GM18526 (cell line): ENCODE results near the gene UBE2C.

Source experiments
- POLR2A ChIP-seq: IDR thresholded peaks from 3 replicates; pipeline ENCODE4 v1.6.1; 2011; ENCODE audit not compliant: insufficient read length; ENCODE audit errors: extremely low read depth

UBE2C gene

DNA sequence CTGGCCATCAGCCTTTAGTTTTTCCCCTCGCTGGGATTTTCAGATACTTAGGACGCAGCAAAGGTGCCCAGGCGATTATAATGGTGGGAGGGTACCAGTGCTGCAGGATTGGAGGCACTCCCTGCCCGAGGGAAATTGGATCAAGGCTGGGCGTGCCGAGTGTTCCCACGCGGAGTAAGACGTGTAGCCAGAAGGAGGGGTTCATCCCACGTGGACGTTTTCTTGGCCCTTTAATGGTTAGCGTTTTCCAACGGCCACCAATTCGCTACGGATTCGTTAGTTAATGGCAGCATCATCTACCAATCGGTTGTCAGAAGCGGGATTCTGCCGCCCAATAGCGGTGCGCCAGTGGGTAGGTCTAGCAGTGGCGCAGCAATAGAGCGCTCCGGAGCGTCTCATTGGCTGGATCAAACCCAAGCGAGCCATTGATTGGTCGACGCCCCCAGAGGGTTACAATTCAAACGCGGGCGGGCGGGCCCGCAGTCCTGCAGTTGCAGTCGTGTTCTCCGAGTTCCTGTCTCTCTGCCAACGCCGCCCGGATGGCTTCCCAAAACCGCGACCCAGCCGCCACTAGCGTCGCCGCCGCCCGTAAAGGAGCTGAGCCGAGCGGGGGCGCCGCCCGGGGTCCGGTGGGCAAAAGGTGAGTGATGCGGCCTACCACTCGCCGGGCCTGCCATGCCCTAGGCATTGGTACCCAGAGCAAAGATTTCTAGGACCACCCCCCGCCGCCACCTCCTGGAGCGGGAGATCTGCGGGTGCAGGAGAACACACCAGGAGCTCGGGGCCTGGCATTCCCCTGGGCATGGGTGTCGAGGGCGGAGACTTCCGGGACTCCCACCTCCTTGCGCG is at the start of gene UBE2C:
Gene UBE2C (plus strand): TSS at position 488 of the 849 bp plus-strand sequence. CDS start 52 bp downstream, at position 540.
- peak; percentile 73 for TF ChIP-seq POLR2A

DNA sequence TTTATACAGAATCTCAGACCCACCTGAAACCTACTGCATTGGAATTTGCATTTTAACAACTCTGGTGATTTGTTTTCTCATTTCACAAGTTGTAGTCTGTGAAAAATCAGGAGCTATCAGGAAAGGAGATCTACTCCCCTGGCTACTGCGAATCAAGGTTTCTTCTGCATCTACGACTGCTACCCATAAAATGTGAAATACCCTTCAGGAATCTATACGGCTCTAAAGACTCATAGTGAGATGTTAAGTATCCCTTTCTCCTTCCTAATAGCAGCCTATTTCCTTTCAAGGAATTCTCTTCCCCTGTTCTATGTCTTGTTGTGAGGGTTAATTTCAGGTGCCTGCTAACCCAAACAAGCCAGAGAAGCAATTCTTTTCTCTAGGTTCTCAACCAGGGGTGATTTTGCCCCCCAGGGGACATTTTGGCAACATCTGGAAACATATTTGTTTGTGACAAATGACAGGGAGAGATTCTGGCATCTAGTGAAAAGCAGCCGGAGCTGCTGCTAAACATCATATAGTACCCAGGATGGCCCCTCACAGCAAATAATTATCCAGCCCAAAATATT is 47.1 kb upstream of the UBE2C start:
- TF ChIP-seq POLR2A = no peak

DNA sequence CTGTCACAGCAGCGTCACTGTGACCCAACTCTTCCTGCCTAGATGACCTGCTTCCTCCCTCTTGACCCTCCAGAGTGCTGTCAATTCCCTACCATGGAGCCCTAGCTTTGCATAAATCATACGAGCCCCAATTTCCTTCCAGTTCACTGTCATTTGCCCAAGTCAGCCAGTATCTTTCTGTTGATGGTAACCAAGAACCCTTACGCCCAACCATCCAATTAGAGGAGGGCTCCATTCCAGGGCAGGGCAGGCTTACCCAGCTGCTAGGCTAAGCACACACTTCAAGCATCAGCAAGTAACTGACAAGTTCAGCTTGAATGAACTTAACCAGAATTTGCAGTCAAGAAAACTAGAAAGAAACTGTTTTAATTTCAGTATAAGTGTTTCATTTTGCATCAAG is 46.5 kb upstream of the UBE2C start:
- TF ChIP-seq POLR2A = no peak

- no peak for TF ChIP-seq POLR2A
Observed at GRCh38 chr20:45768479-45768878, 44.0 kb upstream of the UBE2C start.

DNA sequence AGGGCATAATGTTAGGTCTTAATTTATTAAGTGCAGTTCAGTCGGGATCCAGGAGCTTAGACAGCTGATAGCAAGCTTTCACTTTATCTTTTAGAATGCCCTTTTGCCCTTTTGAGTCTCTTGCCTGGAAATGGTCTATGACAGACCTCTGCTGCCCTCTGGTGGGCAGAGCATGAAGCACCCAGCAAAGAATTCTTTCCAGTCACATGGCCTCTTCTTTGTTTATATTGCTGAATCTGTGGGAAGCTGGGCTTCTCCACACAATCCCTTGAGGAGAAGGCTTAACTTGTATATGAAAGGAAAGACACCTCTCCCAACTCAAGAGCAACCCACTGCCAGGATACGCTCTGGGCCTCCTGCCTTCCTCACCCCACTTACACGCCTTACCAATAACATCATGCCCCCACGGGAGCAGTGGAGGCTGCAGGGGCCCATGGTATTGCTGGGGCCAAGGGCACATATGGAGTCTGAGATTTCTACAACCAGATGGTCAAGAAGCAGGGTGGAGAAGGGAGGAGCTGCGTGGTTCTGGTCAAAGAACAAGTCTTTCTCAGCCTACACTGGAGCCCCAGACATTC is 41.2 kb upstream of the UBE2C start:
- TF ChIP-seq POLR2A = no peak

GRCh38 chr20:45772693-45773092 is 39.8 kb upstream of the UBE2C start:
- no peak for TF ChIP-seq POLR2A

DNA sequence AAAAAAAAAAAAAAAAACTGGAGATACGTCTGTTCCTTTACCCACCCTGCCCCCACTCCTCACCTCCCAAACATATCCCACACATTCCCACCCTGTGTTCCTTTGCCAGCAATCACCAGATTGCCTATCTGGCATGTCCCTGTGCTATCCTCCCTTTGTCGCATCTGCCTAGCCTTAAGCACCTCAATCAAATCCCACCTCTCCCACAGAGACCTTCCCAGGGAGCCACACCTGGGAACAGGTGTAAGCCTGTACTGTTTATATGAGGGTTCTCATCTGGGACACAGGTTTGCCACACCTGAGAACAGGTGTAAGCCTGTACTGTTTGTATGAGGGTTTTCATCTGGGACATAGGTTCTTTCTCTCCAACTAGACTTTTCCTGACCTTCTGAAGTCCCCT is 37.5 kb upstream of the UBE2C start:
- TF ChIP-seq POLR2A = no peak

DNA sequence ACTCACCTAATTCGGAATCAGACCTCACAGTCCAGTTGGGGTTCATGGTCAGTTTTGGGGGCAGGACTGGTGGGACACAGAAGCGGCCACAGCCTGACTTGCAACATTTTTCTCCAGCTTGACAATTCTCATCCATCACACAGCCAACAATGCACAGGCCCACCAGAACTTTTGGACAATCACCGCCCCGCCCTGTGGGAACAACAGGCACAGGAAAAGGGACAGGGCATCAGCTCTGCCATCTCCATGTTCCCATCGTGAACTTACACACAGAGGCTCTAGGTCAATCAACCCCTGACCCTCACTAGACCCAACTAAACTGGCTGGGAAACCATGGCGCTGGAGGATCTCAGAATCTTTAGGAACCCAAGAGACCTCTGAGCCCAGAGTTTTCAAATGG is 37.0 kb upstream of the UBE2C start:
- no peak for TF ChIP-seq POLR2A

GRCh38 chr20:45776931-45777330 is 35.5 kb upstream of the UBE2C start:
- no peak for TF ChIP-seq POLR2A

GRCh38 chr20:45779011-45779915 is 33.2 kb upstream of the UBE2C start:
- no peak for TF ChIP-seq POLR2A

GRCh38 chr20:45780159-45780558 is 32.3 kb upstream of the UBE2C start:
- TF ChIP-seq POLR2A = no peak

- TF ChIP-seq POLR2A = no peak
Observed at GRCh38 chr20:45781391-45781931, 31.0 kb upstream of the UBE2C start.

DNA sequence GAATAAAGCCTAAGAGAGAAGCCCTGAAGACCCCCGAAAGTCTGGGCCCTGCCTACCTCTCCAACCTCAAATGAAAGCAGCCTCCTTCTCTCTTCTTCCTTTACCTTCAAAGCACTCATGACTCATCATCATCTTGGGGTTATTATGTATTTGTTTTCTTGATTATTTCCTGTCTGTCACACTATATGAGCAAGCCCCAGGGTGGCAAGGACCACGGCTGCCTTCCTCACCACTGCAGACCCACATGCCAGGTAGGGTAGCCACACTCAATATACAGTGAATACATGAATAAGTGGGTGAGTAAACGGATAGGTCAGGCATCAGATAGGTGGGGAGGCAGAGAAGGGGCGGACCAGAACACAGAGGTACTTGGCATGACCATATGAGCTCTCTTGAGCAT is 29.6 kb upstream of the UBE2C start:
- TF ChIP-seq POLR2A = no peak

- TF ChIP-seq POLR2A = no peak
Observed at GRCh38 chr20:45783656-45784294, 28.7 kb upstream of the UBE2C start.

DNA sequence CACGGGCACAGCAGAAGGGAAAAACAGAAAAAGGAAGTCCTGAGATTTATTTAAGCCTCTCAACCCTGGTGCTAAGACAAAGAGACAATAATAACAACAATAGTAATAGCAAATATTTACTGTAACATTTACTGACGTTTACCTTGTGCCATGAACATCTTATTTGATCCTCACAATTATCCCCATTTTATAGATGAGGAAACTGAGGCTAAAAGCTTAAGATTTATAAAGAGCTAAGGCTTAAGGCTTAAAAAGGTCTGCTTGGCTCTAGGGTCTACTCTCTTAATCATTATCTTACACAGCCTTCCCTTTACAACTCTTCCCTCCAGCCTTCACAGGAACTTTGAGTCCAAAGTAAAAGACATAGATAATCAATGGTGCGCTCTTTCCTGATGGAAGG is 24.1 kb upstream of the UBE2C start:
- TF ChIP-seq POLR2A = no peak
